ENCODE measurements around the gene TBC1D8B. TPM values are rescaled to one million over a fixed set of nuclear protein-coding genes. Genes with fewer than 3 reads are reported as not detected.

TBC1D8B gene
- polyA plus RNA-seq, 1 of the 3 experiments (the other 2 are of a cell fraction) = 0.03 TPM

DNA sequence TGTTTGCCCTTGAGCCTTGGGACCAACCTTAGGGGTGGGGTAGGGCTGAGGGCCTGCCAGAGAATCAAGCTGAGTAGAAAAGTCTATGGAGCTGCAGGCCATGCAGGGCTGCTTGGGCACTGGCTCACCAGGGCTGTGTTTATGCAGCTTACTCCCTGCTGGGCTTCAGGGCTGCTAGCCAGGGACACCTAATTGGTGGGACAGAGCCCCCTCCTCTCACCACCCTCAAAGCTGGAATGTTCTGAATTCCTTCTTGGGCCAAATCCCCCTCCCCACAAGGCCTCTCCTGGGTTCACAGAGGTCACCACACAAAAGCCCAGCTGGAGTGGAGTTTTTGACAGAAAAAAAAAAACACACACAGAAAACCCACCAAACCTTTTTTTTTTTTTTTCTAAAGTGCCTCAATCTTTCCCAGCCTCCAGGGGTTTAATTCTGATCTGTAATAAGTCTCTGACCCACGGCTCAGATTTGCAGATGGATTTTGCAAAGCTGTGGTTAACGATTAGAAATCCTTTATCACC lies 117.5 kb downstream of the TBC1D8B start, which contains the start of gene CLDN2:
Gene CLDN2 (plus strand): TSS at position 471 of the 521 bp plus-strand sequence. CDS start 7,827 bp downstream, outside the sequence.
- TF ChIP-seq TAF1 (IDR thresholded peaks at IDR 0.05; ENCODE audit: borderline replicate concordance, low read depth, low read length) (no peak), MXI1 (IDR thresholded peaks at IDR 0.05; ENCODE audit: low read depth, low read length) (no peak), SIN3A (IDR thresholded peaks at IDR 0.05; ENCODE audit: borderline replicate concordance, low read depth, low read length) (no peak), NFIC (IDR thresholded peaks at IDR 0.05; ENCODE audit: borderline replicate concordance) (no peak), MEF2A (IDR thresholded peaks at IDR 0.05; ENCODE audit: borderline replicate concordance, low read depth) (no peak), NRF1 (IDR thresholded peaks at IDR 0.05; ENCODE audit: low read depth, low read length) (no peak), FOXM1 (IDR thresholded peaks at IDR 0.05; ENCODE audit: low read depth) (no peak), RAD21 (IDR thresholded peaks at IDR 0.05; ENCODE audit: low read length) (no peak), JUND (IDR thresholded peaks at IDR 0.05) (no peak), FOXJ3 (CRISPR knock-in tag; IDR thresholded peaks at IDR 0.05) (no peak), YY1 (IDR thresholded peaks at IDR 0.05; ENCODE audit: low read depth) (no peak), EP300 (IDR thresholded peaks at IDR 0.05; ENCODE audit: borderline replicate concordance in 1 of 2, low read depth in 1 of 2, low read length in 1 of 2) (no peak), FOSL2 (IDR thresholded peaks at IDR 0.05; ENCODE audit: borderline replicate concordance, low read depth) (no peak), SMC3 (IDR thresholded peaks at IDR 0.05; ENCODE audit: low read depth, low read length) (no peak), ELF1 (IDR thresholded peaks at IDR 0.05) (no peak)
- TF ChIP-seq, protein P1, sequence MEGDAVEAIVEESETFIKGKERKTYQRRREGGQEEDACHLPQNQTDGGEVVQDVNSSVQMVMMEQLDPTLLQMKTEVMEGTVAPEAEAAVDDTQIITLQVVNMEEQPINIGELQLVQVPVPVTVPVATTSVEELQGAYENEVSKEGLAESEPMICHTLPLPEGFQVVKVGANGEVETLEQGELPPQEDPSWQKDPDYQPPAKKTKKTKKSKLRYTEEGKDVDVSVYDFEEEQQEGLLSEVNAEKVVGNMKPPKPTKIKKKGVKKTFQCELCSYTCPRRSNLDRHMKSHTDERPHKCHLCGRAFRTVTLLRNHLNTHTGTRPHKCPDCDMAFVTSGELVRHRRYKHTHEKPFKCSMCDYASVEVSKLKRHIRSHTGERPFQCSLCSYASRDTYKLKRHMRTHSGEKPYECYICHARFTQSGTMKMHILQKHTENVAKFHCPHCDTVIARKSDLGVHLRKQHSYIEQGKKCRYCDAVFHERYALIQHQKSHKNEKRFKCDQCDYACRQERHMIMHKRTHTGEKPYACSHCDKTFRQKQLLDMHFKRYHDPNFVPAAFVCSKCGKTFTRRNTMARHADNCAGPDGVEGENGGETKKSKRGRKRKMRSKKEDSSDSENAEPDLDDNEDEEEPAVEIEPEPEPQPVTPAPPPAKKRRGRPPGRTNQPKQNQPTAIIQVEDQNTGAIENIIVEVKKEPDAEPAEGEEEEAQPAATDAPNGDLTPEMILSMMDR (IDR thresholded peaks at IDR 0.05) = no peak
- TF ChIP-seq, protein P2, sequence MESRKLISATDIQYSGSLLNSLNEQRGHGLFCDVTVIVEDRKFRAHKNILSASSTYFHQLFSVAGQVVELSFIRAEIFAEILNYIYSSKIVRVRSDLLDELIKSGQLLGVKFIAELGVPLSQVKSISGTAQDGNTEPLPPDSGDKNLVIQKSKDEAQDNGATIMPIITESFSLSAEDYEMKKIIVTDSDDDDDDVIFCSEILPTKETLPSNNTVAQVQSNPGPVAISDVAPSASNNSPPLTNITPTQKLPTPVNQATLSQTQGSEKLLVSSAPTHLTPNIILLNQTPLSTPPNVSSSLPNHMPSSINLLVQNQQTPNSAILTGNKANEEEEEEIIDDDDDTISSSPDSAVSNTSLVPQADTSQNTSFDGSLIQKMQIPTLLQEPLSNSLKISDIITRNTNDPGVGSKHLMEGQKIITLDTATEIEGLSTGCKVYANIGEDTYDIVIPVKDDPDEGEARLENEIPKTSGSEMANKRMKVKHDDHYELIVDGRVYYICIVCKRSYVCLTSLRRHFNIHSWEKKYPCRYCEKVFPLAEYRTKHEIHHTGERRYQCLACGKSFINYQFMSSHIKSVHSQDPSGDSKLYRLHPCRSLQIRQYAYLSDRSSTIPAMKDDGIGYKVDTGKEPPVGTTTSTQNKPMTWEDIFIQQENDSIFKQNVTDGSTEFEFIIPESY (IDR thresholded peaks at IDR 0.05; ENCODE audit: borderline replicate concordance, low read depth) = no peak
- TF ChIP-seq, protein P3, sequence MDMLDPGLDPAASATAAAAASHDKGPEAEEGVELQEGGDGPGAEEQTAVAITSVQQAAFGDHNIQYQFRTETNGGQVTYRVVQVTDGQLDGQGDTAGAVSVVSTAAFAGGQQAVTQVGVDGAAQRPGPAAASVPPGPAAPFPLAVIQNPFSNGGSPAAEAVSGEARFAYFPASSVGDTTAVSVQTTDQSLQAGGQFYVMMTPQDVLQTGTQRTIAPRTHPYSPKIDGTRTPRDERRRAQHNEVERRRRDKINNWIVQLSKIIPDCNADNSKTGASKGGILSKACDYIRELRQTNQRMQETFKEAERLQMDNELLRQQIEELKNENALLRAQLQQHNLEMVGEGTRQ (IDR thresholded peaks at IDR 0.05; ENCODE audit: borderline replicate concordance, low read depth, low read length) = no peak
- no peaks in the 10 kb centered on the region for H4K20me1 ChIP-seq (ENCODE audit: insufficient read depth)
- DNase-seq = no peak
- no peak within 1 kb of the TSS for H3K9ac ChIP-seq
- no peak within 1 kb of the TSS for H3K27ac ChIP-seq (ENCODE audit: low read depth in 2 of 2, low read length in 1 of 2)
- H3K79me2 ChIP-seq (ENCODE audit: insufficient read depth) = no peaks in the 10 kb centered on the region
- CTCF ChIA-PET = interaction anchor here (1.6 kb wide), 1 partner anchor 26 kb away, joined by 4 read pairs; no protein-coding TSS in a partner anchor
- no peaks in the 10 kb centered on the region for H3K9me3 ChIP-seq
- peaks cover 15% of the 10 kb centered on the region; the same call in 1 of the 2 replicates for H3K27me3 ChIP-seq (ENCODE audit: insufficient read depth)
- POLR2A ChIA-PET = no interaction called here
- WGBS (ENCODE audit: low lambda C conversion rate) = 10% methylated on average over 2 of the region's 2 CpGs
- no peak within 1 kb of the TSS for H3K4me3 ChIP-seq (ENCODE audit: low read depth in 2 of 2, low read length in 1 of 2)
- no peaks in the 10 kb centered on the region for H3K36me3 ChIP-seq (replicated peaks in 1 of 2; ENCODE audit: control insufficient read depth in 1 of 2, insufficient read depth in 2 of 2, low read length in 1 of 2)
- no peaks in the 10 kb centered on the region for H3F3A ChIP-seq (replicated peaks; ENCODE audit: insufficient read depth)
- no peaks in the 10 kb centered on the region for H3K9me2 ChIP-seq
- H3K4me1 ChIP-seq (ENCODE audit: control insufficient read depth in 1 of 2, insufficient read depth in 2 of 2, low read depth in 1 of 2, low read length in 1 of 2) = peaks cover 0 to 5% of the 10 kb centered on the region in 2 experiments; a peak in 1 of 4 replicates
- H2AFZ ChIP-seq (ENCODE audit: low read depth) = no peak within 1 kb of the TSS
- H3K4me2 ChIP-seq = no peak within 1 kb of the TSS
